Measurements from ENCODE around the gene FABP1.

- TF ChIP-seq CTCF (conservative IDR thresholded peaks at IDR 0.05 in 1 of 2, IDR thresholded peaks at IDR 0.05 in 1 of 2; ENCODE audit: low read depth in 1 of 2, low read length in 2 of 2), result no peak
- TF ChIP-seq EZH2 (IDR thresholded peaks at IDR 0.05; ENCODE audit: low read length, missing control alignments), result no peak
These were observed 37.6 kb upstream of the FABP1 start for GRCh38 chr2:88165332-88166003.

Measured in fibroblast of lung (primary cell).